Activated CD4-positive, alpha-beta T cell treated with anti-CD3 and anti-CD28 coated beads, Interleukin-2, Interleukin-6, amounts not matched to agents 100 ng/mL and 50 ng/mL, durations not matched to agents 16 hours and 8 hours (primary cell): ENCODE measurements around the gene FDXR.

ENCODE experiments used
- DNase-seq: peaks from one replicate; pipeline ENCODE4 v3.0.0-alpha.2; 2020

FDXR gene

GRCh38 chr17:74898376-74898946 is 25.7 kb upstream of the FDXR start:
- DNase-seq, result no peak

GRCh38 chr17:74893936-74894671 is 21.3 kb upstream of the FDXR start:
- DNase-seq, result no peak

GRCh38 chr17:74892974-74893911 is 20.4 kb upstream of the FDXR start, which contains the start of gene FADS6:
FADS6 (minus strand) TSS chr17:74893633; CDS start chr17:74893595, 38 bp downstream.
- no peak for DNase-seq

GRCh38 chr17:74892013-74892841 is 19.4 kb upstream of the FDXR start:
- DNase-seq, result no peak

DNA sequence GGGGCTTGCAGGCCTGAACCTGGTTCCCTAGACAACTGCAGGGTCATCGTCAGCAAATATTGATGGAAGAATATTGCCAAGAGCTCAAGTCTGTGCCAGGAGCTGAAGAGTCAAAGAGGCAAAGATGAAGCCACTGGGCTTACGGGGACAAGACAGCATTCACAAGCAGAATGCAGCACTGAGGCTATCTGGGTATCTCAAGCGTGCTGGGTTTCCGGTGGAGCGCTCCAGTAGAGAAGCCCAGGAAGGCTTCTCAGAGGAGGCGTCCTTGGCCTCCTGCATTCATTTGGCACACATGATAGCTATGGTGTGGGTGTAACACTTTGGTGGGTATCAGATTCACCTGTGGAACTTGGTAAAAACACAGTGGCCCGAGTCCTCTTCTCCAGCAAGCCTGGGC is 17.8 kb upstream of the FDXR start:
- DNase-seq, result no peak

- no peak for DNase-seq
Measured at GRCh38 chr17:74888469-74888868, 15.7 kb upstream of the FDXR start.

- no peak for DNase-seq
Measured at GRCh38 chr17:74883241-74883745, 10.5 kb upstream of the FDXR start.

DNA sequence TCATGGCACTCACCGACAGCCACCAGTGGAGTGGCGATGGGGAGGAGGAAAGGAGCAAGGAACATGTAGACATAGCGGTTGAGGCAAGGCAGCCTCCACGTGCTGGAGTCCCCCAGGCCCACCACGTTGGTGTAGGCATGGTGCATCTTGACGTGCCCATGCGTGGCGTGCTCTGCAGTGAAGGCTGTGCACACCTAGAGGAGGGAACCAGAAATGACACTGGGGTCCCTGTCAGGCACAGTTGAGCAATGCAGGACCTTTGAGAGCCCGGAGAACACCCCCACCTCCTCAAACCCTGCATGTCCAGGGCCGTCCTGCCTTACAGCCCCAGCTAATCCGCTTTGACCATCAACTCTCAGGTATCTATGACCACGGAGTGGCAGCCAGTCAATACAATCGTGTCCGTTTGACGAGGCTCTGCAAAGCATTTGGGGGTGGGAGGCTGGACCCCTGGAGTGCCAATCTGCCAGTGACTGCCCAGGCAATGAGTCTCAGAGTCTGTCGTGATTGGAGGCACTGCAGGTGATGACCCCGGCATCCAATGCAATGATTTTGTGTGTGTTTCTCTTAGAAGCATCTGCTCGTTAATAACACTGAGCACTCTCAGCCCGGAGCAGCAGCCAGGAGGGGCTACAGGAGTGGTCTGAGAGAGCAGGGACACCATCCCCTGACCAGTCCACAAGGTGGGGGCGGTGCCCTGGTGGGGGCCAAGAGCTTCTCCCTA is 9.9 kb upstream of the FDXR start:
- DNase-seq, result no peak

DNA sequence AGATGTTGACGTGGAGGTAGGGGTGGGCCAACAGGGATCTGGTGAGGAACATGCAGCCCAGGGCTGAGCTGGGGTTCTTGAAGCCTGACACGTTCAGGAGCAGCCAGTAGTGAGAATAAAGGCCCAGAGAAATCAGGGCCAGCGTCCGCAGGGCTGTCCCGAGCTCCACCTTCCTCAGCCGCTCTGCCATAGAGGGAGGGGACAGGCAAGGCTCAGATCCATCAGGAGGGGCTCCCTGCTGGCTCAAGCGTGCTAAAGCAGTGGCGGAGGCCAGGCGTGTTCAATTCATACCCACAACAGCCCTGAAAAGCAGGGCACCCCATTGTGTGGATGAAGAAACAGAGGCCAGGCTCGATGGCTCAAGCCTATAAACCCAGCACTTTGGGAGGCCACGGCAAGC is 8.3 kb upstream of the FDXR start:
- DNase-seq, result no peak

GRCh38 chr17:74879308-74879707 is 6.5 kb upstream of the FDXR start:
- DNase-seq, result no peak

GRCh38 chr17:74878658-74879057 is 5.9 kb upstream of the FDXR start:
- no peak for DNase-seq

DNA sequence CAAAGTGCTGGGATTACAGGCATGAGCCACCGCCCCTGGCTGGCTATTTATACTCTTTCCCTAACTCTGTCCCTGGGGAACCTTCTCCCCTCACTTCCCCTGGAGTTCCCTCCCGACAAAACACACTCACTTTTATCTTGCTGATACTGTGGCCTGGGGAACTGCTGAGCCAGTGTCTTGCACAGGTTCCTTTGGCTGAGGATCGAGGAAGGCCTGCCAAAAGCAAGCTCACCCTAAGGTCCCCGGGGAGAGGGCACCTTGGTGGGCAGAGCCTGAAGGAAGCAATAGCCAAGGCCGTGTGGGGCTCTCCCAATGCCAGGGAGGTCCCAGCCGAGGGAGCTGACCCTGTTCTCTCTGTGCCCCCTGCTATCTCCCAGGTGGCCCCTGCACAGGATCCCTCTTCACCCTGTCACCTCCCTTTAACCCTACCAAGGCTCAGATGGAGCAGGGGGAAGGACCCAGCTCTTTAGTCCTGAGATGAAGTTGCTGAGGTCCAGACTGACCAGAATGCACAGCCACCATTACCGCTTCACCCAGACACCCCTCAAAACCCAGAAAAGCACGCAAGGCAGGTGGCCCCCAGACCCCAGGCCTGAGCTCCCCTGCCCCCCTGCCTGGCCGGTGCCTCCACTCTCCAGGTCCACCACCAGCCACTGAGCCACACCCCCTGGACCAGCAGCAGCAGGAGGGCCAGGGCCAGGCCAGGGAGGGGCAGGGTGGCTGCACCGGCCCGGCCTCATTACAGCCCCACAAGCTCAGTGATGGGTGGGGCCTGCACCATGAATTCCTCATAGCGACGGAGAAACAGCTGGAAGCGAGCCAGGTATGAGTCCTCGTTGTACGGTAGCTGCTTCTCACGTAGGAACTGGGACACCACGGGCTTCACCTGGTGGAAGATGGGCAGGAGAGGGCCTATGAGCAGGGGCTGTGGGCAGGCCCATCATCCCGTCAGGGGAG is 5.1 kb upstream of the FDXR start:
- DNase-seq, result no peak

GRCh38 chr17:74875977-74876593 is 3.3 kb upstream of the FDXR start:
- DNase-seq, result no peak

GRCh38 chr17:74875155-74875976 is 2.6 kb upstream of the FDXR start:
- DNase-seq, result no peak

- DNase-seq, result no peak
Measured at GRCh38 chr17:74874615-74875037, 1.8 kb upstream of the FDXR start.

DNA sequence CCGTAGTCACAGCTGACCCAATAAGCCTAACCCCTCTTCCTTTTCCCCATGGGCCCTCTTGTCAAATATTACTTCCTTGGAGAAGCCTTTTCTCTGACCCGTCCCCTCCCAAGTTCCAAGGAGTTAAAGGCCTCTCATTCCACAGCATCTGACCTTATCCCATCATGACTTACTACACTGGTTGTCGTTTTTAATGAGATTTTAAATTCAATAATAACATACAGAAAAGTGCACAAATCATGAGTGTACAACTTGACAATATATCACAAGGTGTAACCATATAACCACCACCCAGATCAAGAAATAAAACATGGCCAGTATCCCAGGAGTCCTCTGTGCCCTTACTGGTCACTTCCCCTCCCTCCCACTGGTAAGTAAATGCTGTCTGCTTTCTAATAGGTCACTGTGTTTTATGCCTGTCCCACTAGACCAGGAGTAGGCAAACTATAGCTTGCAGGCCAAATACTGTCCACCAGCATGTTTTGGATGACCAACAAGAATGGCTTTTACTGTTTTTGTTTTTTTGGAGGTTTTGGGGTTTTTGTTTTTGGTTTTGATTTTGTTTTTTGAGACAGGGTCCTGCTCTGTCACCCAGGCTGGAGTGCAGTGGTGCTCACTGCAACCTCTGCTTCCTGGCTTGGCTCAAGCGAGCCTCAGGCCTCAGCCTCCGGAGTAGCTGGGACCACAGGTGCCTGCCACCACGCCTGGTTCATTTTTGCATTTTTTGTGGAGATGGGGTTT is 1.2 kb upstream of the FDXR start:
- no peak for DNase-seq

- peak; percentile 99 for DNase-seq
Measured at GRCh38 chr17:74873037-74873873, 461 bp upstream of the FDXR start.
